Glutamatergic neuron (in vitro differentiated cells): ENCODE results near the gene CAMK2D. TPM values are rescaled to one million over a fixed set of nuclear protein-coding genes. Genes with fewer than 3 reads are reported as not detected.

Experiments
- DNase-seq: peaks from one replicate; pipeline ENCODE4 v3.0.0; 2022
- H3K27ac Mint-ChIP-seq: one replicate; pipeline ENCODE4 v1.8.0; 2020; ENCODE audit warnings: mild to moderate bottlenecking, mixed read lengths, inconsistent platforms; ENCODE audit not compliant: unreplicated experiment
- H3K27me3 Mint-ChIP-seq: one replicate; pipeline ENCODE4 v1.8.0; 2020; ENCODE audit warnings: mild to moderate bottlenecking, moderate library complexity, mixed read lengths, inconsistent platforms; ENCODE audit not compliant: unreplicated experiment
- H3K36me3 Mint-ChIP-seq: one replicate; pipeline ENCODE4 v1.8.0; 2020; ENCODE audit warnings: mild to moderate bottlenecking, mixed read lengths, inconsistent platforms; ENCODE audit not compliant: unreplicated experiment
- H3K4me1 Mint-ChIP-seq: one replicate; pipeline ENCODE4 v1.8.0; 2020; ENCODE audit warnings: mild to moderate bottlenecking, low read depth, mixed read lengths, inconsistent platforms; ENCODE audit not compliant: unreplicated experiment
- H3K4me3 Mint-ChIP-seq: one replicate; pipeline ENCODE4 v1.8.0; 2020; ENCODE audit warnings: mild to moderate bottlenecking, mixed read lengths, inconsistent platforms; ENCODE audit not compliant: unreplicated experiment
- H3K9me3 Mint-ChIP-seq: one replicate; pipeline ENCODE4 v1.8.0; 2020; ENCODE audit warnings: mild to moderate bottlenecking, moderate library complexity, mixed read lengths, inconsistent platforms; ENCODE audit not compliant: unreplicated experiment
- CTCF ChIP-seq: fragments of 200-600 bp; sonication (generic); IDR thresholded peaks from one replicate; pipeline ENCODE4 v1.5.0; 2021; ENCODE audit not compliant: partially characterized antibody, unreplicated experiment
- total RNA-seq: library from RNA; stranded (reverse); fragmentation: NEBNext Ultra II Directional; extraction: Animal tissue kit (Norgen Biotek cat#: 25700); gene quantifications from one replicate; pipeline ENCODE4 v1.2.1, GENCODE V29; 2021; ENCODE audit not compliant: unreplicated experiment

The CAMK2D gene
- total RNA-seq, 1 donor from 2014 or later: 24.8 TPM

- Mint-ChIP-seq H3K9me3 (no peaks in the 10 kb centered on the region), H3K4me1 (peaks cover 3% of the 10 kb centered on the region)
Measured at GRCh38 chr4:113638562-113638832, 123.0 kb downstream of the CAMK2D start.

GRCh38 chr4:113637823-113638561, 123.5 kb downstream of the CAMK2D start:
- H3K4me1 Mint-ChIP-seq: peaks cover 7% of the 10 kb centered on the region
- no peaks in the 10 kb centered on the region for H3K27me3 Mint-ChIP-seq
- no peak overlapping the region for H3K4me3 Mint-ChIP-seq
- no peak for DNase-seq
- no peak for TF ChIP-seq CTCF
- no peaks in the 10 kb centered on the region for H3K9me3 Mint-ChIP-seq
- H3K27ac Mint-ChIP-seq: no peak overlapping the region
- H3K36me3 Mint-ChIP-seq: no peaks in the 10 kb centered on the region

More at GRCh38 chr4:113638562-113638832, 123.0 kb downstream of the CAMK2D start:
- Mint-ChIP-seq H3K27ac (no peak overlapping the region), H3K36me3 (no peaks in the 10 kb centered on the region), H3K27me3 (no peaks in the 10 kb centered on the region), H3K4me3 (no peak overlapping the region)
- no peak for DNase-seq
- TF ChIP-seq CTCF: no peak

- no peaks in the 10 kb centered on the region for H3K27me3 Mint-ChIP-seq
- H3K27ac Mint-ChIP-seq: no peak overlapping the region
- no peaks in the 10 kb centered on the region for H3K36me3 Mint-ChIP-seq
- no peak for TF ChIP-seq CTCF
- no peaks in the 10 kb centered on the region for H3K9me3 Mint-ChIP-seq
- DNase-seq: no peak
- no peak overlapping the region for H3K4me3 Mint-ChIP-seq
- H3K4me1 Mint-ChIP-seq: peaks cover 7% of the 10 kb centered on the region
Measured at GRCh38 chr4:113637363-113637762, 124.2 kb downstream of the CAMK2D start.

GRCh38 chr4:113636877-113637276, 124.7 kb downstream of the CAMK2D start:
- Mint-ChIP-seq H3K4me1 (peaks cover 7% of the 10 kb centered on the region), H3K9me3 (no peaks in the 10 kb centered on the region), H3K4me3 (no peak overlapping the region), H3K27ac (no peak overlapping the region), H3K36me3 (no peaks in the 10 kb centered on the region), H3K27me3 (no peaks in the 10 kb centered on the region)
- no peak for DNase-seq
- TF ChIP-seq CTCF: no peak

GRCh38 chr4:113636438-113636818, 125.1 kb downstream of the CAMK2D start:
- H3K4me1 Mint-ChIP-seq: peaks cover 7% of the 10 kb centered on the region
- H3K36me3 Mint-ChIP-seq: no peaks in the 10 kb centered on the region
- no peak overlapping the region for H3K27ac Mint-ChIP-seq
- no peak for DNase-seq
- H3K9me3 Mint-ChIP-seq: no peaks in the 10 kb centered on the region
- H3K4me3 Mint-ChIP-seq: no peak overlapping the region
- no peak for TF ChIP-seq CTCF
- no peaks in the 10 kb centered on the region for H3K27me3 Mint-ChIP-seq
